WERI-Rb-1 (cell line): ENCODE measurements around the gene FOXM1.

Source experiments
- DNase-seq: peaks from one replicate; pipeline ENCODE4 v3.0.0-alpha.2; 2020
- H3K27ac ChIP-seq: fragments of 250-450 bp; sonication (Bioruptor Pico); 2 replicates; pipeline ENCODE4 v1.5.1; 2020; ENCODE audit warnings: mild to moderate bottlenecking, moderate library complexity
- H3K27me3 ChIP-seq: fragments of 250-450 bp; sonication (Bioruptor Pico); 2 replicates; pipeline ENCODE4 v1.5.1; 2021; ENCODE audit warnings: mild to moderate bottlenecking, low read depth, moderate library complexity; ENCODE audit not compliant: insufficient read depth, severe bottlenecking
- H3K36me3 ChIP-seq: fragments of 250-450 bp; sonication (Bioruptor Pico); 2 replicates; pipeline ENCODE4 v1.5.1; 2020; ENCODE audit warnings: mild to moderate bottlenecking, moderate library complexity
- H3K4me3 ChIP-seq: 2 replicates; pipeline ENCODE4 v1.5.1; 2011; ENCODE audit warnings: low read depth, mild to moderate bottlenecking, control low read depth, low read length
- H3K9me3 ChIP-seq: fragments of 250-450 bp; sonication (Bioruptor Pico); 2 replicates; pipeline ENCODE4 v1.5.1; 2021; ENCODE audit warnings: mild to moderate bottlenecking, moderate library complexity; ENCODE audit not compliant: severe bottlenecking
- TF ChIP-seq, protein P1 (sequence below): IDR thresholded peaks from 2 replicates; pipeline ENCODE4 v1.5.1; 2011; ENCODE audit warnings: low read depth, mild to moderate bottlenecking, control low read depth, inconsistent platforms, low read length

Gene FOXM1

GRCh38 chr12:2860170-2860569 is 16.8 kb downstream of the FOXM1 start:
- peaks cover 76% of the 10 kb centered on the region for H3K36me3 ChIP-seq
- no peak overlapping the region for H3K4me3 ChIP-seq

DNA sequence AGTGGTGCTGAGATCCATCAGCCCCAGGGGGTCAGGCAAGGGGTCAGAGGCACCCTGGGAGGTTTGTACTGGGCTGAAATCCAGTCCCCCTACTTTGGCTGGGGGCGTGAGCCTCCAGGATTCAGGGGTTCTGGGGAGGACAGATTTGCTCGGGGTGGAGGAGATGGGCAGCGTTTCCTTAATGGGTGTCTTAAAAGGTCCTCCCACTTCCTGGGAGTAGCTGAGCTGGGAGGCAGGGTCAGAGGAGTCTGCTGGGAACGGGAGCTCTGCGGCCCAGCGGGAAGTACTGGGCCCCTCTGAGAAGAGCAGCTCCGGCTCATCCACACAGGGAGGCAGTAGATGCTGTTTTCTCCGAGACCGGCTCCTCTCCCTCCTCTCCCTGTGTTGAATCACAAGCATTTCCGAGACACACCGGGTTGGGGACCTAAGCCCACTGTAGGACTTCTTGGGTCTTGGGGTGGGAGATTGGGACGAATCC is 18.0 kb downstream of the FOXM1 start:
- H3K27me3 ChIP-seq, result no peaks in the 10 kb centered on the region
- TF ChIP-seq, protein P1, sequence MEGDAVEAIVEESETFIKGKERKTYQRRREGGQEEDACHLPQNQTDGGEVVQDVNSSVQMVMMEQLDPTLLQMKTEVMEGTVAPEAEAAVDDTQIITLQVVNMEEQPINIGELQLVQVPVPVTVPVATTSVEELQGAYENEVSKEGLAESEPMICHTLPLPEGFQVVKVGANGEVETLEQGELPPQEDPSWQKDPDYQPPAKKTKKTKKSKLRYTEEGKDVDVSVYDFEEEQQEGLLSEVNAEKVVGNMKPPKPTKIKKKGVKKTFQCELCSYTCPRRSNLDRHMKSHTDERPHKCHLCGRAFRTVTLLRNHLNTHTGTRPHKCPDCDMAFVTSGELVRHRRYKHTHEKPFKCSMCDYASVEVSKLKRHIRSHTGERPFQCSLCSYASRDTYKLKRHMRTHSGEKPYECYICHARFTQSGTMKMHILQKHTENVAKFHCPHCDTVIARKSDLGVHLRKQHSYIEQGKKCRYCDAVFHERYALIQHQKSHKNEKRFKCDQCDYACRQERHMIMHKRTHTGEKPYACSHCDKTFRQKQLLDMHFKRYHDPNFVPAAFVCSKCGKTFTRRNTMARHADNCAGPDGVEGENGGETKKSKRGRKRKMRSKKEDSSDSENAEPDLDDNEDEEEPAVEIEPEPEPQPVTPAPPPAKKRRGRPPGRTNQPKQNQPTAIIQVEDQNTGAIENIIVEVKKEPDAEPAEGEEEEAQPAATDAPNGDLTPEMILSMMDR, result no peak
- no peak overlapping the region for H3K4me3 ChIP-seq
- H3K36me3 ChIP-seq, result peaks cover 64% of the 10 kb centered on the region
- no peak for DNase-seq
- H3K9me3 ChIP-seq, result no peaks in the 10 kb centered on the region
- H3K27ac ChIP-seq, result no peak overlapping the region

More at GRCh38 chr12:2860170-2860569, 16.8 kb downstream of the FOXM1 start:
- Histone ChIP-seq H3K27me3 (no peaks in the 10 kb centered on the region), H3K27ac (no peak overlapping the region), H3K9me3 (no peaks in the 10 kb centered on the region)
- TF ChIP-seq, protein P1, result no peak
- no peak for DNase-seq

DNA sequence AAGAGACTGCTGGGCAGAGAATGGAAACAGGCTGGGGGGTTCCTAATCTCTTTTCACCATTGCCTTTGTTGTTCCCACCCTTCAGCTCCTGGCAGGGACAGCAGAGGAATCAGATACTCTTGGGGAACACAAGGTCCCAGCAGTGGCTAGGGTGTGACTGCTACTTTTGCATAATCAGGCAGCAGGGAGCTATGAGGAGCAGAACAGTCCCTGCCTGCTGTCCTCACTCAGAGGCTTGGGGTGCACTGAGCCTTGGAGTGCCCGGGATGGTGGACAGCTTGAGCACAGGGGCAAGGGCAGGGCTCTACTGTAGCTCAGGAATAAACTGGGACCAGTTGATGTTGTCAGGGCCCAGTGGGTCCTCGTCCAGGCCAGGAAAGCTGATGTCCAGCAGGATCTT is 18.6 kb downstream of the FOXM1 start:
- TF ChIP-seq, protein P1, result no peak
- H3K9me3 ChIP-seq, result no peaks in the 10 kb centered on the region
- H3K36me3 ChIP-seq, result peaks cover 58% of the 10 kb centered on the region
- no peaks in the 10 kb centered on the region for H3K27me3 ChIP-seq
- DNase-seq, result no peak
- H3K4me3 ChIP-seq, result no peak overlapping the region
- no peak overlapping the region for H3K27ac ChIP-seq

DNA sequence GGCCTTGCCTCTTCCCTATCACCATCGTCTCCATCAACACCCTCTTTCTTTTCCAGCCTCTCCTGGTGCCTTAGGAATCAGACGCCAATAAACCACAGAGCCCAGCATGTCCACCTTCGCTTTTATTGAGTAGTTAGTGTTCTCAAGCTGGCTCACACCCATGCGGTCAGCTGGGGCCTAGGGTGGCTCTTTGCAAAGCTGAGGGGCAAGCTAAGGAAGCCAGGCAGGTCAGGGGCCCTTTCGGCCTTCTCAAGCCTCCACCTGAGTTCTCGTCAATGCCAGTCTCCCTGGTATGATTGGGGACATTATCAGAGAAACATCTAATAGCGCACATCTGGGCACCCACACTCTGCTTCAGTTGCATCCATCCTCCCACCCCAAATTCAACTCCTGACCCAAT is 19.4 kb downstream of the FOXM1 start:
- Histone ChIP-seq H3K4me3 (no peak overlapping the region), H3K36me3 (peaks cover 50% of the 10 kb centered on the region), H3K9me3 (no peaks in the 10 kb centered on the region), H3K27ac (no peak overlapping the region), H3K27me3 (no peaks in the 10 kb centered on the region)
- no peak for DNase-seq
- TF ChIP-seq, protein P1, result no peak

- TF ChIP-seq, protein P1, result no peak
- Histone ChIP-seq H3K9me3 (no peaks in the 10 kb centered on the region), H3K36me3 (peaks cover 44% of the 10 kb centered on the region), H3K27ac (no peak within 1 kb of the TSS), H3K27me3 (no peaks in the 10 kb centered on the region), H3K4me3 (no peak within 1 kb of the TSS)
- no peak for DNase-seq
Observed at GRCh38 chr12:2857021-2857431, 19.9 kb downstream of the FOXM1 start, which contains the start of gene TEX52. Gene TEX52, minus strand, starts transcription at chr12:2857039. Its CDS starts 13 bp downstream, at chr12:2857026.

- peak; percentile 31 for DNase-seq
- Histone ChIP-seq H3K27me3 (no peaks in the 10 kb centered on the region), H3K9me3 (no peaks in the 10 kb centered on the region), H3K36me3 (peaks cover 35% of the 10 kb centered on the region), H3K4me3 (no peak overlapping the region), H3K27ac (no peak overlapping the region)
- TF ChIP-seq, protein P1, result no peak
Observed at GRCh38 chr12:2856051-2856450, 20.9 kb downstream of the FOXM1 start.
